ENCODE measurements around the gene JPH3.
A peak's percentile ranks its signal among the peaks of the same experiment; 100 is the strongest.

The JPH3 gene

DNA sequence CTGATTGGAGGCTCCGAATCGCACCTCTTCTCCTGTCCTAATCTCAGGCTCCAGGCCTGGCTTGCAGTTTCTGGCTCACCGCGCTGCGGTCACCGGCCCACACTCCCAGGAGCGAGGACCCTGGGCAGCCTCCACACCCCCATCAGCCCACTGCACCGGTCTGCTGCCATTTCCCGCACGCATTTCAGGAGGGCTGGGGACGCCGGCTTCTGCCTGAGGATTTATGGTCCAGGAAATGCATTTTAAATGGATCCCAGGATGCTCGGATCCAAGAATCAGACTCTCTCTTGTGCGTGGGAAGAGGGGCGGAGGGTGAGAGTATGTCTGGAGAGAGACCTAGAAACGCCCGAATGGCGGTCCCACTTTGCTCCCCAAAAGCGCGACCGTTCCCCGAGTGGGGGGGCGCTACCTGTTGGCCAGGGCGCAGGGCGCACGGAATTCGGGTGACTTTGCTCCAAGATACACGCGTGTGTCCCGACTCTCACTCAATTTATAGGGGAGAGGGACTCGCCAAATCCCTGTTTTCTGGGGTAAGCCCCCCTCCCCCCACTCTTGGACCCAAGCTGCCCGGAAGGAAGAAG is 817 bp upstream of the JPH3 start:
- DNase-seq (ENCODE audit: low read depth in 2 of 2) = no peak

DNA sequence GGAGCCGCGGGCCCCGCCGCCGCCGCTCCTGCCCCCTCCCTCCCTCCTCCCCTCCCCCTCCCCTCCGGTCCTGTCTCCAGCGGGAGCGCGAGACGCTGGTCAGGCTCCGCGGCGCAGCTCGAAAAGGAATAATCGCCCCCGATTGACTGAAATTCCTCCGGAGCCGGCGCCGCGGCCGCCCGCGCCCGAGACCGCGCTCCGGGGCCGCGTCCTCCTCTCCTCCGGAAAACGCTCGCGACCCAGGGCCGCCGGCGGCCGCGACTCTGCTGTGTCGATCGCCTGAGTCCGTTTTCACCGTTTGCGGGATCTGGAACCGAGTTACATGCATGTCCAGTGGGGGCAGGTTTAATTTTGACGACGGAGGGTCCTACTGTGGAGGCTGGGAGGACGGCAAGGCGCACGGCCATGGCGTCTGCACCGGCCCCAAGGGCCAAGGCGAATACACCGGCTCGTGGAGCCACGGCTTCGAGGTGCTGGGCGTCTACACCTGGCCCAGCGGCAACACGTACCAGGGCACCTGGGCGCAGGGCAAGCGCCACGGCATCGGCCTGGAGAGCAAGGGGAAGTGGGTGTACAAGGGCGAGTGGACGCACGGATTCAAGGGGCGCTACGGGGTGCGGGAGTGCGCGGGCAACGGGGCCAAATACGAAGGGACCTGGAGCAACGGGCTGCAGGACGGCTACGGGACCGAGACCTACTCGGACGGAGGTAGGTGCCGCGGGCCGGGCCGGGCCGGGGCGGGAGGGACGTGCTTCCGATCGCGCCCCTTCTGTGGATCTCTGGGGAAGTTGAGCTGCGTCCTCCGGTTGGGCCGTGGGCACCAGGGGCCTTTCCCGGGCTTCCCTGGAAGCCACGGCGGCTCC is 744 bp downstream of the JPH3 start:
- DNase-seq (ENCODE audit: low read depth in 2 of 2) = no peak

DNA sequence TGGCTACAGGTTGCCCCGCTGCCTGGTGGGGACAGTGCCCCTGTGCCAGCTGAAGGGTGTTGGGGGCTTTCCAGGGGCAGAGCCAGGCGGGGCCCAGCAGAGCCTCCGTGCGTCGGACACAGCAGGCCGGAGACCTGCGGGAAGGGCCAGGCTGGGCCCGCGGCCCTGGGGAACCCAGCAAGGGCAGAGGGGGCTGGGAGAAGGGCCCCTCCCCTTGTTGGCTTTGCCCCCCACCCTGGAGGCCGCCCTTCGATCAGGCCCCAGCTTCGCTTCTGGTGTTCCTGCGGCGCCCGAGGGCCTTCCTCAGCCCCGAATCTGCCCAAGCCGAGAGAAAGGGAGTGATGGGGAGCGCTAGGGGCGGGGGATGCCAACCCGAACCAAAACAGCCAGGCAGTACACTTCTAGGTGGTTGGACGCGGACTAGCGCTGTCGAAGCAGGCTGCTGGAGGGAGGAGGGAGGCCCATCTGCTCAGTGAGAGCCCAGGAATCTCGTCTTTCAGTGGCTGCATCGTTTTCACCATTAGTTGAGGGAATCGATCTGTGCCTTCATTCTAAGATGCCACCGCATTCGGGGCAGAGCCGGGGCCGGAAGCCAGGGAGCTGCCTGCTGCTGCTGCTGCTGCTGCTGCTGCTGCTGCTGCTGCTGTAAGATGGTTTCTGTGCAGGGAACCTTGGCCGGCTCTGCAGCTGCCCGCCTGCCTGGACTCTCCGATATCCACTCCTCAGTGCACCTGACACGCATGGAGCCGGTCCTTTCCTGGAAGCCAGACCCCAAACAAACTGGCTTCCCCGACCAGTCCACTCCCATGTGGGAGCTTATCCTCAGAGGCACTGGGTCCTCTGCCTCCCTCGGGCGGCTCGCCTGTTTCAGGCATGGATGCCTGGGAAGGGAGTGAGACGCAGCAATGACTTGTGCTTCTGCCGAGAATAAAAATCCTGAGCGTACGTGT is 1.7 kb downstream of the JPH3 start:
- no peak for DNase-seq (ENCODE audit: low read depth in 2 of 2)

DNA sequence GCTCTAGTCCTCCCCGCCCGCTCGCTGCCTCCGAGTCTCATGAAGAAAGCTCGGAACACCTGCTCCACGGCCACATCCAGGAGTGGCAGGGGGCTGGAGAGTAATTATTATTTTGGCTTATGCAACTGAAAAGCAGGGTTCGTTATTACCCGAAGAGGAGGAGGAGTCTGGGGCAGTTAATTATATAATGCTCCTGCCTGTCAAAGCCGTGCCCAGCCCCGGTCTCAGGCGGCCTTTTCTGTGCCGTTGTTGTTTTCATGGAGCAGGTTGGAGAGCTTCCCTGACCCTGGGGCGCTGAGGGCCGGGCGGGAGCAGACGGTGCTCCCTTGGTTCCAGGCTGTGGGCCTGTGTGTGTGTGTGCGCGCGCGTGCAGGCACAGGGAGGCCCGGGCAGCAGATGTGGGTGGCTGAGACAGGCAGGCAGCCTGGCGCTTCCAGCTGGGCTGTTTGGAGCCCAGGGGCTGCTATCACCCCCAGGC is 2.4 kb downstream of the JPH3 start:
- no peak for DNase-seq (ENCODE audit: low read depth in 2 of 2)

DNA sequence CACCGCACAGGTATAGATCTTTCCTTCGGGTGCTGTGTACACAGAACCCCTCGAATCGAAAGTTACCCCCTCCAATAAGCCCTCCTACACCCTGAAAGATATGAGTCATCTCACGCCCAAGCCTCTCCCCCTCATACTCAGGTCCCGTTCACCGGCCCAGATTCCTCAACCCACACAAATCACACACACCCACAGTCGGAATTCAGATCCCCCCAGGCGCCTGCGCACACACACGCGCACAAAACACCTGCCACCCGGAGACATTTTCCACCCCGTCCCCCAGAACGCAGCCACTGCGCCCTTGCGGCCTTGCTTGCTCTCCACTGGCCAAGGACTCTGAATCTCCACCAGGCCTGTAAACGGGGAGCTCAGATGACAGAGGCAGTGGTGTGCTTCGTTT is 4.9 kb downstream of the JPH3 start:
- no peak for DNase-seq (ENCODE audit: low read depth in 2 of 2)

DNA sequence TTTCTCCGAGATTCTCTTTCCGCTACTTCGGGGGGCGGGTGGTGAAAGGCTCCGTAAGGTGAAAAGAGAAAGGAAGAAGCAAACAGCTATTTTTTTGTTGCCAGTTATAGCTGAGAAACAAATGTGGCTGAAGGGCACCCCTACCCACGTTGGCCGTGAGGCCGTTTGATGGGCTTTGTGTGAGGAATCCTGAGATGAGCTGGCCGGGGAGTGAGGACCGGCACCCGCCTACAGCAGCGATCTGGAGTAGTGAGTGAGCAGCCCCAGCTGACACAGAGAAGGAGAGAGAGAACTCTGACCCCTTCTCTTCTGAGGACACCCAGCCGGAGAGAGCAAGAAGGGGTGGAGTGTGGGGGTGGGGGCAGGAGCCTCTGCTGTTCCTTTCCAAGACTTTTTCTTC is 5.6 kb downstream of the JPH3 start:
- no peak for DNase-seq (ENCODE audit: low read depth in 2 of 2)

DNA sequence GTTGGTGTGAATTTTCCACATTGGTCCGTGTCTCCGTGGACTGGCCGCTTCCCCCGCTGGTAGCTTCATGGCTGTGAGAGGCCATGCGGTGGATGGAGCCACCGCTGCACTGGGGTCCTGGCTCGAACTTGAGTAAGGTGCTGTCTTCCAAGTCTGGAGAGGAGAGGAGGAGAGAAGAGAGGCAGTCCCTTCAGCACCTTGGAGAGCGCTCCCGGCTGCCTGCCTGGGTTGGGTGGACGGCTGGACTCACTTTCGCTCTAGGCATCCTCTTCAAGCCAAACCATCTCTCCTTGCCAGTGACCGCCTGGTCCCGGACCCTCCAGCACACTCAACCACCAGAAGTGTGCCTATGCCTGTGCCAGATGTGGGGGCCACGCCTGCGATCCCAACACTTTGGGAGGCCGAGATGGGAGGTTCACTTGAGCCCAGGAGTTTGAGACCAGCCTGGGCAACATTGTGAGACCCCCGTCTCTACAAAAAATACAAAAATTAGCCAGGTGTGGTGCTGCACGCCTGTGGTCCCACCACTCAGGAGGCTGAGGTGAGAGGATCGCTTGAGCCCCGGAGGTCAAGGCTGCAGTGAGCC is 6.2 kb downstream of the JPH3 start:
- DNase-seq (ENCODE audit: low read depth in 2 of 2) = peak in 1 of 2 donors; percentile 4

DNA sequence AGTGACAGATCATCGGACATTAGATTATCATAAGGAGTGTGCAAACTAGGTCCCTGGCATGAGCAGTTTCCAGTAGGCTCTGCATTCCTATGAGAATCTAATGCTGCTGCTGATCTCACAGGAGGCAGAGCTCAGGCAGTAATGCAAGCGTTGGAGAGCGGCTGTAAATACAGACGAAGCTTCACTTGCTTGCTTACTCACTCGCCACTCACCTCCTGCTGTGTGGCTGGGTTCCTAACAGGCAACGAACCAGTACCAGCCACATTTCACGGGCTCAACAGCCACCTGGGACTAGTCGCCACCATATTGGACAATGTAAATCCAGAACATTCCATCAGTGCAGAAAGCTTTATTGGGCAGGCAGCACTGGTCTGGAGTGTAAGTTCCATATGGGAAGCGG is 7.7 kb downstream of the JPH3 start:
- DNase-seq (ENCODE audit: low read depth in 2 of 2) = no peak

DNA sequence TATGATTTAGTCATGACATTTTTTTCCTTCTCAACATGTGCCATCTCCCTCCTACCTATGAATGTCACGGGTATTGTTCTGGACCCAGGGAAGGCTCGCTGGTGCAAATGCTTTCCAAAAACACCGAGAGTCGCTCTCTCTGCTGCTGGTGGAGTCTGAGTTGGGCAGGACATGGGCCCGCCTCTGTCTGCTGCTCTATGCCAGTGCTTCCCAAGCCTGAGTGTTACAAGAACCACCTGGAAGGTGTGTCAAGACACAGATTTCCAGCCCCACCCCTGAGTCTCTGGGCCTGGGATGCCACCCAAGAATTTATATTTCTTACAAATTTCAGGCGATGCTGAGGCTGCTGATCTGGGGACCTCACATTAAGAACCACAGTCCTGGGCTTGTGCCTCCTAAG is 9.1 kb downstream of the JPH3 start:
- no peak for DNase-seq (ENCODE audit: low read depth in 2 of 2)

DNA sequence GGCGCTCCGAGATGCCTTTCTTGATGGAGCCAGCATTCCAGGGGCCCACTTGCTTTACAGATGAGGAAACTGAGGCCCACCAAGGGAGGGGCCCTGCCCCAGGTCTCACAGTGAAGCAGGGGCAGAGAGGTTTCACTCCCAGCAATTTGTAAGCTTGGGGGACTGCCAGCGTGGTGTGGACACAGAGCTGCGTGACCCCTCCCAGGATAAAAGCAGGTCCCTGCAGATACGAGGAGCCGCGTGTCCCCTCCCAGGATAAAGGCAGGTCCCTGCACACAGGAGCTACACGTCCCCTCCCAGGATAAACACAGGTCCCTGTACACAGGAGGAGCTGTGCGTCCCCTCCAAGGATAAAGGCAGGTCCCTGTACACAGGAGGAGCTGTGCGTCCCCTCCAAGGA is 11.7 kb downstream of the JPH3 start:
- no peak for DNase-seq (ENCODE audit: low read depth in 2 of 2)

DNA sequence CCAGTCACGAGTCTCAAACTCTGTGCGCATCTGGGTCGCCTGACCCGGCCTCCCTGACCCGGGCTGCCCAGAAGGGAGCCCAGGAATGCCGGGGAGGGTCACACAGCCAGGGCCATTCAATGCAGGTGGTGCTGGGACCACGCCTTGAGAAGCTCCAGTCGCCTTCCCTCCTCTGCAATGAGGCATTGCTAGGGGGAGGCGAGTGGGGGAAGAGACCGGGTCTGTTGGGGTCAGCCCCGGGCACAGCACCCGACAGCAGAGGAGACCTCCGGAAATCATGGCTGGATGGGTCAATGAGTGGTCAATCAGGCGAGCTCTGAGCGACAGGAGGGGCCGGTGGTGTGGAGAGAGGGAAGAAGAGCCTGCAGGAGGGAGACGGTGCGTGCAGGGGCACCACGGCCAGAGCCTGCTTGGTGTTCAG is 13.3 kb downstream of the JPH3 start:
- no peak for DNase-seq (ENCODE audit: low read depth in 2 of 2)

DNA sequence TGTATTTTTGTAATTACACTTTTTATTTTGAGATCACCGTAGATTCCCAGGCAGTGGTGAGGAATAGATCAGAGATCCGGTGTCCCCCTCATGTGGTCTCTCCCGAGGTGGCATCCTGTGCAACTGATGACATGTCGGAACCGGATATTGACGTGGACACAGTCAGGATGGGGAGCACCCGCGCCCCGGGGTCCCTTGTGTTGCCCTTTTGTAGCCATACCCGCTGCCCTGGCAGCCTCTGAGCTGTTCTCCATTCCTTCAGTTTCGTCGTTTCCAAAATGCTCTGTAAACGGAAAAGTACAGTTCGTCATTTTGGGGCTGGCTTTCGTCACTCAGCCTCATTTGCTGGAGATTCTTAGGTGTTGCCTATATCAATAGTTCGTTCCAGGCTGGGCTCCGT is 14.2 kb downstream of the JPH3 start:
- no peak for DNase-seq (ENCODE audit: low read depth in 2 of 2)

DNA sequence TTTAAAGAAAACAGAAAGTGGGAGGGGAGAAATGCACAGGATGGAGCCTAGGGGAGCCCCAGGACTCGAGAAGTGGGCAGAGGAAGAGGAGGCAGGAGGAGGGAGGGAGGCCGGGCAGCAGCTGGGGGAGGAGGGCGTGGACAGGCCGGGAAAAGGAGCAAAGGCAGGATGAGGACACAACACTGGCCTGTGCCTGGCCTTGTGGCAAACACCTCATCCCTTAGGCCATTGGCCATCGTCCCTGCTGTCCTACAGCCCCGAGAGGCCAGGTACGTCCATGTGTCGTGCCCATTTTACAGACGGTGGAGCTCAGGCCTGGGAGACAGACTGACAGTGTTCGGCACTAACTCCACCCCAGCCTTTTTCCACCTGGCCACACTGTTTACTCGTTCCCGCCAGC is 15.9 kb downstream of the JPH3 start:
- no peak for DNase-seq (ENCODE audit: low read depth in 2 of 2)

DNA sequence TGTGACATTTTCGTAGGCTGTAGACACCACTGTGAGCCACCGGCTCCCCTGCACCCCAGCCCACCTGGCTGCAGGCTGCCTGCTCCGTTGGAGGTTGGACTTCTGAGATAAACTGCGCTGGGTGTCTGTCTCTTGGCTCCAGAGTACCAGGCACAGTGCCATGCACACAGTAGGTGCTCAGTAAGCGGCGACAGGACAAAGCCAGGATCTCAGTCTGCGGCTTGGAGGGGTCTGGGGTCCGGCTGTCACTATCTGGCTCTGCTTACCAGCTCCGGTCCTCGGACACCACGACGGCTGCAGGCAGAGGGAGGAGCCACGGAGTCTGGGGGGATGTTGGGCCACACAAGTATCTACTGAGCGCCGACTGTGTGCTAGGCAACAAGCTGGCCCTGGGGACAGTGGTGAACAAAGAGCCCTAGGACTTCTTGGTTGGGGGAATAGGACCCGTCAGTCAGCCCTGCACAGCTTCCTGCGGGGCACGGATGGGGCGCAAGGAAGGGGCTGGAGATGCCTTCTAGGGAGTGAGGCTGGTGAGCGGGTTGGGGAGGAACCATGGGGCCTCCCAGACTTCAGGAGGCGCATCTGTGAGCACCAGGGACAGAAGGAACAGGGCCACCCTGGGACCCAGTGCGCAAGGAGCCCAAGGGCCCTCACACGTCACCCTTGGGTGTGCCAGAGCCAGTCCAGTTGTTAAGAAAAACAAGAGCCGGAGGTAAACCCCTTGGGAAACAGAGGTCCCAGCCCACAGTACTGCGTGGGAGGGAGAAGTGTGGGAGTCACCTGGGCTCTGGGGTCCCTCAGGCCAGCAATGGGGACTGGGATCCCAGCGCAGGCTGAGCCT is 17.3 kb downstream of the JPH3 start:
- no peak for DNase-seq (ENCODE audit: low read depth in 2 of 2)

DNA sequence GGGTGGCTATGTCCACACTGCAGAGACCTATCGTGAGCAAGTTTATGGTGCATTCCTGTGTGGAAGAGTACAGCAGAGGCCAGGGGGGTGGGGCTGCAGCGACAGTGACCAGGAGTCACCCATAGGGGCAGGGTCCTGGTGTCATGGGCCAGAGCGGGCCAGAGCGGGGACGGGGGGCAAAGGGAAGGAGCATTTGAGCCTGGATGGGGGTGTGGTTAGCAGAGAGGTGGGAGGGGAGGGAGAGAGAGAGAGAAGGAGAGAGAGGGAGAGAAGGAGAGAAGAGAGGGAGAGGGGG is 17.8 kb downstream of the JPH3 start:
- DNase-seq (ENCODE audit: low read depth in 2 of 2) = no peak

DNA sequence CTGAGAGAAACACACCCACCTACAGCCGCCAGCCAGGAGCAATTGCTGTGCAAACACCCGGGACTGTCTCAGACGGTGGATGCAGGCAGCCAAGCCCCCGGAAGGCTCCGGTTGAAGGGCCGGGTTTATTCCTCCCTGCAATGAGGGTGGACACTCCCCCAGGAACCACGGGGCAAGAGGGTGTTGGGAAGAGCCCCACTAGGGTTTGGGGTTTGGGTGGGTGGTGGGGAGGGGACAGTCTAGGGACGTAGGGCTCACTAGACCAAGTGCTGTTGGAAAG is 19.2 kb downstream of the JPH3 start:
- no peak for DNase-seq (ENCODE audit: low read depth in 2 of 2)

DNA sequence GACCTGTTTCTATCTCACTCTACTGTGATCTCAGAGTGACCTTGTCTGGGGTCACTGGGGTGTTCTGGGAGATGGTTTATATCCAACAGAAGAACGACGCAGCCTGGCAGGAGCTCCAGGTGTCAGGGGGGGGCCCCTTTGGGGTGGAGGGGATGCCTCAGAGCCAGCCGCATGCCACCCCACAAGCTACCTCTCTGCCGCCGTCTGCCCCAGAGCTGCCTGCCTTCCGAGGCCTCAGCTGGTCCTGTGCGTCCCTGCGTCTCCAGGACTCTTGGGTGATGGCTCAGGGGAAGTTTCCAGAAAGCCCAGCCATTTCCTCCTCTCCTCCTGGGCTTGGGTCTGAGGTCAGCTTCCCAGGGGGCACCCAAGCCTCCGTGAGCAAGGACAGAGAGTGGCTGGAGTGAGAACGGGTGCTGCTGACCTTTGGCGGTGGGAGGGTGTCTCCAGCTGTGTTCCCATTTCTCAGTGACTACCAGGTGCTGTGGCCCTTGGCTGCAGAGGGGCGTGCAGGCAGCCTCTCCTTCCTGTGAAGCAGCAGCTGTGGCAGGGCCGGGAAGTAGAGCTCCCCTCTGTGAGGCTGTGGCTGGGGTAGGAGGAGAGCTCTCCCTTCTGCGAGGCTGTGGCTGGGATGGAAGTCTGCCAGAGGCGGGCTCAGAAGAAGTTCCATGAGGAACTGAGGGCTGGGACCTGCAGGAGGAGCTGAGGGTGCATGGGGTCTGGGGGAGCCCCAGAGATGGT is 19.8 kb downstream of the JPH3 start:
- DNase-seq (ENCODE audit: low read depth in 2 of 2) = no peak

DNA sequence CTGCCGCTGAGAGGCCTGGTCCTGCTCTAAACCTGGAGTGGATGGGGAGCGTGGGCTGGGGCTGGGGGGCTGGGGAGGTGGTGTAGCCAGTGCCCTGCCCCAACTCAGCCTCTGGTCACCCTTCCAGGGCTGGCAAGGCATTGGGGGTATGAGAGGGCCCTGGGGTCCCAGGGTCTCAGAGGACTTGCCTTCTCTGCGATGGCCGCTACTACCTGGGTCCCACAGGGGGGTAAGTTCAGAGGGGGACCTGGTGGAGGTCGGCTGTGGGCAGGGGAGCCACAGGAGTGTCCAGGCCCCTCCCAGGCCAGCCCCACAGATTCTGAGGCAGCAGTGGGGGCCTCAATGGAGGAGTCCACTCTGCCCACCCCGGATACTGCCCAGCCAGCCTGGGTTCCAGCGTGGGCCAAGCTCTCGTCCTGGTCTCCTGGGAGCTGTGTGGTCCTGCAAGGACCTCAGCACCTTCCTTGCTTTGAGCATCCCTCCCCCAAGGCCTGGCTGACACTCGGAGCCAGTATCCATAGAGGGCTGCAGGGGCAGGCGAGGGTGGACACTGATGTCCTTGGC is 20.5 kb downstream of the JPH3 start:
- DNase-seq (ENCODE audit: low read depth in 2 of 2) = no peak

DNA sequence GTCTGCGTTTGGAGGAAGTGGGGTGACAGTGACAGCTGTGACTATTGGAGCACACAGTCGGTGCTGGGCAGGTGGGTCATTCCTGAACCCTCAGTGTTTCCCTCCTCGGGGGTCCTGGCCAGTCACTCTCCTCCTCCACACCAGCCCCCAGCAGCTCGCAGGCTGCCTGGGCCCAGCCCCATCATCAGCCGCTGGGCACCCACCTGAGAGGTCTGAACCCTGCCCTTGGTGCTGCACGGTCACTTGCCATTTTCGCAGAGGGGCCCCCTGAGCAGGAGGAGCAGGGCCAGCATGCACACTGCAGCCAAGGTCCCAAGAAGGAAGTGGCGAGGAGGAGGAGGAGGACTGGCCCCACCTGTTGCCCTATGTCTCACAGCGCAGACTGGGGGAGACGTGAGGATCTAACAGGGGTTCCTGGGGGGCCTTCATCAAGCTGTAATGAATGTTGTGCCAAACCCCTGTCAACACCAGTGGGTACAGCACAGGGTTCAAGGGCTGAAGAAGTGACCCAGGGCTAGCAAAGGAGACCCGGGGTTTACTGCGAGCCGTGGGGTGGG is 23.0 kb downstream of the JPH3 start:
- no peak for DNase-seq (ENCODE audit: low read depth in 2 of 2)

DNA sequence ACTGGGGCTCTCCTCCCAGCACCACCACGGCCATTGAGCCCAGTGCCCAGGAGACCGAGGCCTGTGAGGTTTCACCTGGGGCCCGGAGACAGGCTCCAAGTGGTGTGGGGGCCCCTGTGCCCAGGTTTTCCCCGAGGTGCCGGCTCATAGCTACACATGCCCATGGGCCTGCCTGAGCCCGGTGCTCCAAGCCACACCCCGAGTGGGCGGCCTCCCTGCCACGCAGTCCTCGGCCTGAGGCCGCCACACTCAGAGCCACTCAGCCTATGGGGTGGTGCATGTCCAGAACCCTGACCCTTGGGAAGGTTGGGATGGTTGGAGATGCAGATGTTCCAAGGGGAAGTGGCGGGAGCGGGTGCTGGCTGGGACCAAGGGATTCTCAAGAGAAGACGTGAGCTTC is 24.1 kb downstream of the JPH3 start:
- DNase-seq (ENCODE audit: low read depth in 2 of 2) = no peak
